Left lung (tissue), 10 donors: ENCODE measurements around the gene KCNK5. TPM values are rescaled to one million over a fixed set of nuclear protein-coding genes. Genes with fewer than 3 reads are reported as not detected.

Source experiments
- ATAC-seq: fragments of 200-7000 bp; cut with Tn5 transposase; one replicate; pipeline ENCODE4 v1.9.1; 2020; ENCODE audit warnings: moderate library complexity
- DNase-seq, 4 donors: peaks; one replicate each; pipeline ENCODE4 v3.0.0-alpha.2; 2013 to 2020
- H3K27ac ChIP-seq, 2 donors: fragments of 200-600 bp; sonication (generic) in 1 of 2; one replicate each; pipeline versions ENCODE4 v1.5.0 to v1.8.0; 2020 to 2021
- H3K27me3 ChIP-seq, 2 donors: fragments of 200-600 bp; sonication (generic) in 1 of 2; one replicate each; pipeline versions ENCODE4 v1.5.0 to v1.8.0; 2020 to 2021
- H3K36me3 ChIP-seq, 2 donors: fragments of 200-600 bp; sonication (generic) in 1 of 2; one replicate each; pipeline versions ENCODE4 v1.5.0 to v1.8.0; 2020 to 2021
- H3K4me1 ChIP-seq, 2 donors: fragments of 200-600 bp; one replicate each; pipeline ENCODE4 v1.8.0; 2021
- H3K4me3 ChIP-seq, 2 donors: fragments of 200-600 bp; sonication (generic) in 1 of 2; one replicate each; pipeline versions ENCODE4 v1.5.0 to v1.8.0; 2020 to 2021; ENCODE audit warnings: mild to moderate bottlenecking in 1 of 2
- H3K9me3 ChIP-seq, 2 donors: fragments of 200-600 bp; sonication (generic) in 1 of 2; one replicate each; pipeline versions ENCODE4 v1.5.0 to v1.8.0; 2020 to 2021
- CTCF ChIP-seq, 2 donors: fragments of 200-600 bp; sonication (generic) in 1 of 2; IDR thresholded peaks; one replicate each; pipeline versions ENCODE4 v1.5.0 to v1.8.0; 2021; ENCODE audit warnings: antibody characterized with exemption in 2 of 2
- intact Hi-C, 2 donors: fragments of 100-400 bp; cut with DNase I; formaldehyde crosslinking; loops; one replicate each; pipeline versions ENCODE4 v1.11.2 to v1.14.2; 2022
- polyA plus RNA-seq, 6 donors: library from polyadenylated mRNA; unstranded; fragments of 120-200 nt; gene quantifications; one replicate each; pipeline ENCODE4 v1.2.1, GENCODE V29; 2013; ENCODE audit not compliant: insufficient read length in 6 of 6
- total RNA-seq, 2 donors: library from RNA; stranded (reverse); fragmentation: NEBNext Ultra II Directional; extraction: Animal tissue kit (Norgen Biotek cat#: 25700); gene quantifications; one replicate each; pipeline ENCODE4 v1.2.1, GENCODE V29; 2021
- donor health status: DM: no; HTN: yes; CAD: no.
- donor health status: DM: no; HTN: no; CAD: no.

The KCNK5 gene
- total and polyA plus RNA-seq, 8 donors: 12.6 to 26.4 (median 22.8) TPM

DNA sequence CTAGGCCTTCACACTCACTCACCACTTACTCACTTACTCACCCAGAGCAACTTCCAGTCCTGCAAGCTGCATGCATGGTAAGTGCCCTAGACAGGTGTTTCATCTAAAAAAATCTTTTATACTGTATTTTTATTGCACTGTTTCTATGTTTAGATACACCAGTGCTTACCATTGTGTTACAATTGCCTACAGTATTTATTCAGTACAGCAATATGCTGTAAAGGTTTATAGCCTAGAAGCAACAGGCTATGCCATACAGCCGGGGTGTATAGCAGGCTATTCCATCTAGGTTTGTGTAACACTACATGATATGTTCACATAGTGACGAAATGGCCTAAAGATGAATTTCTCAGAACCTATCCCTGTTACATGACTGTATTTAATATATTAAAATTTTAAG, 37.1 kb upstream of the KCNK5 start:
- Histone ChIP-seq H3K27ac (no peak overlapping the region), H3K27me3 (no peaks in the 10 kb centered on the region), H3K36me3 (no peaks in the 10 kb centered on the region), H3K4me3 (no peak overlapping the region), H3K4me1 (peaks cover 6 to 9% of the 10 kb centered on the region in 2 donors), H3K9me3 (no peaks in the 10 kb centered on the region)
- intact Hi-C loops: no loop called here
- TF ChIP-seq CTCF (IDR thresholded peaks at IDR 0.05): no peak
- no peak for DNase-seq
- no peak for ATAC-seq

DNA sequence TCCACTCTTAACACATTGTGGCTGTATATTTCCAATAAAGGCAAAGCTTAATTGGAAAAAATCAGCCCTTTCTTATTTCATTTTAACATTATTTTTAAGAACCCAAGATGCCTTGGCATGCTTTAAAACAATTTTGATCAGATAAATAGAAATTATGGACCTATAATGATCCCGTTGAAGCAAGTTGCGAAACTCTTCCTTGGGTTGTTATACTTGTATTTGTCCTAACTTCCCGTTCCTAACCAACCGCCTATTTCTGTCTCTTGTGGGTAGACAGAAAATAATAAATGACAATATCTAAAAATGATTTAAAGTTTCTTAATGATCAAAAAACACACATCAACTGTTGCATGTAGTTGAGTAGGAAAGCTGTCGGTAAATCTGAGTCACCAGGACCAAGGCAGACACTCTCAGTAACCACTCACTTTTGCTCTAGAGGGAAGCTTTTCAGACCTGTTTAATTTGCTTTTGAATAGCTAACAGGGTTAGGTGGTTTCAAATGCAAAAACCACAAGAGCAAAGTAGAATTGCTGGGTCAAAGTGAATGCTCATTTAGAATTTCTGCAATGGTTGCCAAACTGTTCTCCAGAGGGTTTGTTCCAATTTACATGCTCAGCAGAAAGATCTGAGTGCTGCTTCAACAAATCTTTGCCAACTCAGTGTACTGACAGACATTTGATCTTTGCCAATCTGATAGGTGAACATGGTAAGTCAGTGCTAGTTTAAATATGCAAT, 34.2 kb upstream of the KCNK5 start:
- H3K4me1 ChIP-seq: peaks cover 6 to 9% of the 10 kb centered on the region in 2 donors
- no peaks in the 10 kb centered on the region for H3K9me3 ChIP-seq
- no peaks in the 10 kb centered on the region for H3K27me3 ChIP-seq
- intact Hi-C loops: no loop called here
- H3K36me3 ChIP-seq: no peaks in the 10 kb centered on the region
- ATAC-seq (peak; percentile 91), DNase-seq (peak in 2 of 4 donors; percentile 10 to 14)
- H3K4me3 ChIP-seq: no peak overlapping the region
- TF ChIP-seq CTCF (IDR thresholded peaks at IDR 0.05): no peak
- peak overlapping the region in 1 of 2 donors; percentile 19 for H3K27ac ChIP-seq

GRCh38 chr6:39261751-39262150, 32.5 kb upstream of the KCNK5 start:
- ATAC-seq: no peak
- Histone ChIP-seq H3K4me1 (peaks cover 6 to 9% of the 10 kb centered on the region in 2 donors), H3K36me3 (no peaks in the 10 kb centered on the region), H3K27ac (no peak overlapping the region), H3K27me3 (no peaks in the 10 kb centered on the region), H3K9me3 (no peaks in the 10 kb centered on the region), H3K4me3 (no peak overlapping the region)
- no peak for TF ChIP-seq CTCF (IDR thresholded peaks at IDR 0.05)
- no peak for DNase-seq
- intact Hi-C loops: no loop called here

DNA sequence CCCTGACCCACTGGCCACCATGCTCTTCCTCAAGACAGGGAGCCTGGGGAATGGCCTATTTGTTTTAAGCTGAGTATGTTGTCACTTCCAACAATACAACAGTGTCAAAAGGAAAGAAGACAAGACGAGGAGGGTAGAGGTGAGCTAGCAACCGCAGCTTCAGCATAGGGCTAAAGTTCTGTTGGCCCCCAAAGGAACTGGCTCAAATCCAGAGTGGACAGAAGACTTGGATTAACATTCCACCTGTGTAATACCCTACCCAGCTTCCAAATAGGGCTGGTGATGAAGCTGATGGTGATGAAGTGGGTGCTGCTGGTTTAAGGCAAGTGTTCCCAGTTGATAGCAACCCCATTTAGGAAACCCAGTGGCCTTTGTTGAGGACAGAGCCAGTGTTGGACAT, 31.7 kb upstream of the KCNK5 start:
- H3K36me3 ChIP-seq: no peaks in the 10 kb centered on the region
- H3K9me3 ChIP-seq: no peaks in the 10 kb centered on the region
- H3K4me3 ChIP-seq: no peak overlapping the region
- no peak for TF ChIP-seq CTCF (IDR thresholded peaks at IDR 0.05)
- intact Hi-C loops: no loop called here
- H3K4me1 ChIP-seq: peaks cover 6 to 9% of the 10 kb centered on the region in 2 donors
- ATAC-seq (no peak), DNase-seq (no peak)
- no peaks in the 10 kb centered on the region for H3K27me3 ChIP-seq
- no peak overlapping the region for H3K27ac ChIP-seq

GRCh38 chr6:39260456-39260855, 31.2 kb upstream of the KCNK5 start:
- intact Hi-C loops: no loop called here
- H3K36me3 ChIP-seq: no peaks in the 10 kb centered on the region
- no peaks in the 10 kb centered on the region for H3K27me3 ChIP-seq
- no peak for ATAC-seq
- TF ChIP-seq CTCF (IDR thresholded peaks at IDR 0.05): no peak
- peaks cover 6 to 9% of the 10 kb centered on the region in 2 donors for H3K4me1 ChIP-seq
- no peak overlapping the region for H3K4me3 ChIP-seq
- DNase-seq: no peak
- H3K27ac ChIP-seq: no peak overlapping the region
- no peaks in the 10 kb centered on the region for H3K9me3 ChIP-seq
